ENCODE results near the gene SEPTIN8.
A peak's percentile ranks its signal among the peaks of the same experiment; 100 is the strongest.

The SEPTIN8 gene

GRCh38 chr5:132746954-132747615 is 30.0 kb downstream of the SEPTIN8 start, which contains the start of gene CCNI2:
Gene CCNI2, plus strand, starts transcription at chr5:132747426. Its CDS starts 70 bp downstream, at chr5:132747496.
- no peak for DNase-seq

GRCh38 chr5:132746592-132746953 is 30.5 kb downstream of the SEPTIN8 start:
- DNase-seq: no peak

GRCh38 chr5:132744659-132745058 is 32.4 kb downstream of the SEPTIN8 start:
- no peak for DNase-seq

GRCh38 chr5:132742626-132743025 is 34.4 kb downstream of the SEPTIN8 start:
- DNase-seq: no peak

GRCh38 chr5:132742158-132742557 is 34.9 kb downstream of the SEPTIN8 start:
- no peak for DNase-seq

- no peak for DNase-seq
Measured at GRCh38 chr5:132739232-132739631, 37.8 kb downstream of the SEPTIN8 start.

GRCh38 chr5:132737982-132738681 is 38.9 kb downstream of the SEPTIN8 start:
- no peak for DNase-seq

GRCh38 chr5:132736853-132737833 is 39.9 kb downstream of the SEPTIN8 start, which contains the start of gene KIF3A:
Gene KIF3A, minus strand, starts transcription at chr5:132737546. Its CDS starts 127 bp downstream, at chr5:132737419.
- peak; percentile 75 for DNase-seq

- no peak for DNase-seq
Measured at GRCh38 chr5:132734687-132735086, 42.4 kb downstream of the SEPTIN8 start.

GRCh38 chr5:132733499-132734148 is 43.4 kb downstream of the SEPTIN8 start:
- no peak for DNase-seq

GRCh38 chr5:132729896-132730295 is 47.1 kb downstream of the SEPTIN8 start:
- no peak for DNase-seq

GRCh38 chr5:132725745-132726144 is 51.3 kb downstream of the SEPTIN8 start:
- DNase-seq: no peak

GRCh38 chr5:132718544-132719312 is 58.3 kb downstream of the SEPTIN8 start:
- no peak for DNase-seq

- DNase-seq: no peak
Measured at GRCh38 chr5:132714456-132715307, 62.4 kb downstream of the SEPTIN8 start.

- no peak for DNase-seq
Measured at GRCh38 chr5:132708645-132709044, 68.4 kb downstream of the SEPTIN8 start.

- DNase-seq: no peak
Measured at GRCh38 chr5:132704875-132705274, 72.2 kb downstream of the SEPTIN8 start.

All from DMS79 (cell line).